ENCODE data around the gene BICDL1.
"Not testable (repeated sequence)": the region's sequence is repeated elsewhere in the genome, so short reads cannot be mapped to it uniquely, and the experiment has no call there.

The BICDL1 gene

GRCh38 chr12:120006258-120006975 is 17.4 kb downstream of the BICDL1 start:
- no peak for DNase-seq

GRCh38 chr12:120007272-120007671 is 18.2 kb downstream of the BICDL1 start:
- no peak for DNase-seq

DNA sequence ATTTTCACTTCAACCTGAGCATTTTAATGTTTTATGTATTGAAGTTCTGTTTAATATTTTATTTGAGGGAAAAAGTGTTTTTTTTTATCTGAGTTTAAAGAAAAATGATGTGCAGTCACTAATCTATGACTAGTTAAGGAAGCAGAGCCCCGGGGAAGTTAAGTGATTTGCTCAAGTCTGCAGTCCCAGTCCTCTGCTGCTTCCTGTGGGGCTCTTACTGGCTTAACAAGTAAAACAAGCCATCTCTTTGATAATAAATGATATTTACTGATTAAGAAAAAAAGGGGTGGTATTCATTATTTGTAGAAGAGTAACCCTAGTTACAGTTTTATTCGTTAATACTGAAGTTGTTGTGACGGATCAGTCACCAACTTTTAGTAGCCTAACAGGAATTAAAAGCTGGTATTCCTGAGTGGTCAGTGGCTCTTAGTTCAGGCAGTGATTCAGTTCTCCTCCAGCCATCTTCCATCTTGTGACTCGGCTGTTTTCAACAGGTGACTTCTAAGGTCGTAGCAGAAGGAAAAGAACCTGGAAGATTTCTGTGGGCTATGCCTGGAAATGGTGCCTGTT is 21.7 kb downstream of the BICDL1 start:
- DNase-seq, result no peak

GRCh38 chr12:120012067-120012621 is 23.1 kb downstream of the BICDL1 start:
- no peak for DNase-seq

DNA sequence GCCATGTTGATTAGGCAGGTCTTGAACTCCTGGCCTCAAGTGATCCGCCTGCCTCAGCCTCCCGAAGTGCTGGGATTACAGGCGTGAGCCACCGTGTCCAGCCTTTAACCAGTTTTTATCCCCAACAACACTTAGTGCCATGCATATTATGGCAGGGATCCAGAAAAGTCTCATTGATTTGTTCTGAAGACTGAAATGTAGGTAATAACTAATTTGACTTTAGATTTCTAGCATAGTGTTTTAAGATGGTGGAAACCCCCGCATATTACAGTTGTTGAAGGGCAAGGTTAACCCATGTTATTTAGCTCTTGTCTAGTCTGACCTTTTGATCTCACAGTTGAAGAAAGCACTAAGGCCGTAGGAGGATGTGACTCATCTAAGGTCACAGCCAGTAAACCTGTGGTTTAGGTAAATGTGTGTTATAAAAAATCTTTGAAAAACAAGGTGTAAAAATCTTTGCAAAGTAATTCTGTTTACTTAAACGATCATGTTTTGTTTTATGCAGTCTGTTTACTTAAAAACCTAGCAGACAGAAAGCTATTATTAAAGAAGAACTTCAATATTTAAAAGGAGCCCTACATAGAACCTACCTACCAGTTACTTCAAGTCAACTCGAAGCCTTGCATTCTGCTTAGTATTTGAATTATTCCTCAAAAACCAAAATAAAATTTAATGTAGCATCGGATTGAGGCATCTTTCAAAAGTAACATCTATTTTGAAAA is 24.8 kb downstream of the BICDL1 start:
- DNase-seq, result no peak

DNA sequence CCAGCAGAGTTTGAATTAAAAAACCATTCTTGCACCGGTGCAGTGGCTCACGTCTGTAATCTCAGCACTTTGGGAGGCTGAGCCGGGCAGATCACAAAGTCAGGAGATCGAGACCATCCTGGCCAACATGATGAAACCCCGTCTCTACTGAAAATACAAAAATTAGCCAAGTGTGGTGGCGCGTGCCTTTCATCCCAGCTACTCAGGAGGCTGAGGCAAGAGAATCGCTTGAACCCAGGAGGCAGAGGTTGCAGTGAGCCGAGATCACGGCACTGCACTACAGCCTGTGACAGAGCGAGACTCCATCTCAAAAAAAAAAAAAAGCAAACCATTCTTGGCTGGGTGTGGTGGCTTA is 25.3 kb downstream of the BICDL1 start:
- DNase-seq, result not testable (repeated sequence)

GRCh38 chr12:120015313-120015712 is 26.3 kb downstream of the BICDL1 start:
- no peak for DNase-seq

GRCh38 chr12:120016199-120016598 is 27.2 kb downstream of the BICDL1 start:
- DNase-seq, result not testable (repeated sequence)

- DNase-seq, result no peak
Measured at GRCh38 chr12:120019197-120019596, 30.2 kb downstream of the BICDL1 start.

GRCh38 chr12:120019938-120020337 is 30.9 kb downstream of the BICDL1 start:
- DNase-seq, result no peak

DNA sequence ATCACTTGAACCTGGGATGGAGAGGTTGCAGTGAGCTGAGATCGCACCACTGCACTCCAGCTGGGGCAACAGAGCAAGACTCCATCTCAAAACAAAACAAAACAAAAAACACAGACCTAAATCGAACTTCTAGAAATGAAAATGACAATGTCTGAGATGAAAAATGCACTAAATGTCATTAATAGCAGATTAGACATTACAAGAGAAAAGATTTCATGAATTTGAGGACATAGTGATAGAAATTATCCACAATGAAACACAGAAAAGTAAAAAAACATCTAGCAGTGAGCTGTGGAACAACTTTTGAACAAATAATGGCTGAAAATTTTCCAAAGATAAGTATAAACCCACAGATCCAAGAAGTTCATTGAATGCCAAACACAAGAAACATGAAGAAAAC is 35.2 kb downstream of the BICDL1 start:
- no peak for DNase-seq

- no peak for DNase-seq
Measured at GRCh38 chr12:120025640-120026039, 36.6 kb downstream of the BICDL1 start.

DNA sequence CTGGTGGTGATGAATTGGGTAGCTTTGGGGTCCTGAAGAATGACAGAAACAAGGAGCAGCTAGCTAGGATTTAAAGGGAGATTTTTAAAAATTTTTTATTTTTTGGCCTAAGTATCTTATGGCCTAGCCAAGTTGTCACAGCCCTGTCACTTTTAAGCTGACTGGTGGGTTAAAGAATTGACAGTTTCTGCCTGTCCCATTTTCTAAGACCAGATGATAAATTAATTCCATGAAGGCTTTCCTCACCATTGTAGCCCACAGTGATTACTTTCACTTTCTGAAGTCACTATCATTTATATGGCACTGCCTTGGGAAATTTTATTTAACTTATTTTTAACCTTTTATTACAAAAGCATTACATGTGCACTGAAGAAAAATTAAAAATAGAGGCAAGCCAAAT is 43.2 kb downstream of the BICDL1 start:
- no peak for DNase-seq

DNA sequence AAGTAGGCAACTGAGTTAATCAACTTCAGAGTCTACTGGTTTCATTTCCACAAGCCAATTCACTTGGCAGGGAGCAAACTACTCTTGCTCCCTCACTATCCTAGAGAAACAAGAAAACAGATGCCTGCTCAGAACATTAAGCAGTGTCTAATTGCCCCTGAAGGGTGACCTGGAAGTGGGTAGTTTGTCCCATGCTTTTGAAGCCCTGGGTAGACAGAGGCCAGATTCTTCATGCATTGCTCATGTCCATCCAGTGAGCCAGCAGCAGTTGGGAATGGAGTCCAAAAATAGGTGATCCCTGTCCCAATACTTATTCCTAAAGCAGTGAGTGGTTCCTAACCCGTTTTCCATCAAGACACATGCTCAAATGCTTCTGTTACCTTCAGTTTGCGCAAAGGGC is 48.8 kb downstream of the BICDL1 start:
- DNase-seq, result no peak

DNA sequence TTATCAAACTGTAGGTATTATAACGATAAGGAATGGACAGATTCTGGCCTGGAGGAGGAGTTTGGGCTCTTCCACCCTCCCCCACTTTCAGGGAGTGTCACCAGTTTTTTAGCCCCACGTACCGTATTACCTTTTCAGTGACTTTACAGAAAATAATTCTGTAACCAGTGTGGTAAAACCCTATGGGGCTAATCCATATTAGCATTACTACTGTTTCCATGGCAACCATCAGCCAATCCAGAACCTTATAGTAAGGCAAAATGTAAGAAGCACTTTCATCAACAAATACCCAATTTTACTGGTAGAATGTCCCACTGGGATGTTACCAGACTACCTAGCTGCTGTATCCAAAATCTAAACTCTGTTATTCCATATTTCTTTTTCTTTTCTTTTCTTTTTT is 50.7 kb downstream of the BICDL1 start:
- DNase-seq, result no peak

DNA sequence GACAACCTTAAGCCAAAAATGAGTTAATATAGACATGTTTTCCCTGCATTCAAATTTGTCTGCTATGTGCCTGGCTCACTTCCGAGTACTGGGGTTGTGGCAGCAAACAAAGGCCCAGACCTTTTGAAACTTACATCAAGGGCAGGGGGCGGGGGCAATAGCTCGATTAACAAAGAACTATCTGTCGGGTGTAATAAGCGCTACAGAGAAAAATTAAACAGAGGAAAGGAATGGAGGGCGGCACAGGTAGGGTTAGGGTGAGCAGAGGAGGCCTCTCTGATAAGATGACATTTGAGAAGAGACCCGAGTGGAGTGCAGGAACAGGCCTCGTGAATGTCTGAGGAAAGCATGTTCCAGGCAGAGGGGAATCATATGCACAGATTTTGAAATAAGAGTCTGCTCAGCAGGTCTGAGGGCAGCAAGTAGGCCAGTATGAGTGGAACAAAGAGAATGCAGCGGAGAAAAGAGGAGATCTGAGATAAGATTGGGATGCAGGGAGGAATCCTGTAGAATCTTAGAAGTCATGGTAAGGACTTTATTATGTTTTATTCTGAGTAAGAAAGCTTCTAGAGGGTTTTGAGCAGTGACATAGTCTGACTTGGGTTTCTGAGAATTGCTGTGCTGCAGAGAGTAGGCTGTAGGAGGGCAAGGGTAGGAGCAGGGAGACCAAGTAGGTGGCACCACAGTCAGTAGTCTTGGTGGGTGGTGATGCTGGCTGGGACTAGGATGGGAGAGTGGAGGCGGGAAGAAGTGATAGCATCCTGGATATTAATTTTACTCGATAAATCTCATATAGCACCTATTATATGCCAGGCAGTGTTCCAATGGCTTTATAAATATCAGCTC is 52.6 kb downstream of the BICDL1 start:
- no peak for DNase-seq

DNA sequence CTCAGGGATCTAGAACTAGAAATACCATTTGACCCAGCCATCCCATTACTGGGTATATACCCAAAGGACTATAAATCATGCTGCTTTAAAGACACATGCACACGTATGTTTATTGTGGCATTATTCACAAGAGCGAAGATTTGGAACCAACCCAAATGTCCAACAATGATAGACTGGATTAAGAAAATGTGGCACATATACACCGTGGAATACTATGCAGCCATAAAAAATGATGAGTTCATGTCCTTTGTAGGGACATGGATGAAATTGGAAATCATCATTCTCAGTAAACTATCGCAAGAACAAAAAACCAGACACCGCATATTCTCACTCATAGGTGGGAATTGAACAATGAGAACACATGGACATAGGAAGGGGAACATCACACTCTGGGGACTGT is 56.3 kb downstream of the BICDL1 start:
- not testable (repeated sequence) for DNase-seq

GRCh38 chr12:120047072-120047471 is 58.0 kb downstream of the BICDL1 start:
- DNase-seq, result no peak

DNA sequence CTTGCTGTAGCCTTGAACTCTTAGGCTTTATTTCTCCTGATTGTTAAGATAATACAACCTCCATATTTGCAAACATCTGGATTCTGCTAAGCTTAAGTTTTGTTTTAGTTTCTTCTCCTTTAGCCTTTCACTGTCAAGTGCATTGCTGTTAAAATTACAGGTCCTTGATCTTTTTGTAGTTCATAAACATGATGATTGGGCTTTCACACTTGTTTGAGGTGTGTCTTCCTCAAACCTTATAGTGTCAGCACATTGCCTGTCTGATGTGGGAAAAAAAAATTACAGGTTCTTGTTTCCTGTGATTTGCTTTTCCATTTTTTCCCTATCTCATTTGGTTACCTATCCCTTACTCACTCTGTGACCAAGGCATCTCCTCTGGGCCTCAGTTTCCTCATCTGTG is 59.2 kb downstream of the BICDL1 start:
- no peak for DNase-seq

DNA sequence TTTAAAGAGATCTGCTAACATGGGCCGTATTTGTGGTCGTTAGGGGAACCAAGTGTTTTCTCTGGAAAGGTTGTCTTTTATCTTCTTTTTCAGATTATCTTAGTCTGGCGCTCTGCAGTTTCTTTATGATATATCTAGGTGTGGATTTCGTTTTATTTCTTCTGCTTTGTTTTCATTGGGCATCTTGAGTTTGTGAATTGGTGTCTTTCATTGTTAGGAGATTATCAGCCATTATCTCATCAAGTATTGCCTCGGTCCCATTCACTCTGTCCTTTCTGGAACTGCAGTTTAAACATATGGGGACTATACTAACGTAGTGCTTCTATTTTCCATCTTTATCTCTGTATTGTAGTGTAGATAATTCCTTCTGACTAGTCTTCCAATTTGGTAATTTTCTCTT is 60.4 kb downstream of the BICDL1 start:
- no peak for DNase-seq

GRCh38 chr12:120051535-120051934 is 62.5 kb downstream of the BICDL1 start:
- DNase-seq, result no peak

GRCh38 chr12:120054293-120054692 is 65.3 kb downstream of the BICDL1 start:
- no peak for DNase-seq
